Left renal pelvis (tissue), 4 donors: ENCODE data around the gene SRMS. TPM values are rescaled to one million over a fixed set of nuclear protein-coding genes. Genes with fewer than 3 reads are reported as not detected.

Experiments
- DNase-seq, 4 donors: peaks; one replicate each; pipeline ENCODE4 v3.0.0-alpha.2; 2013; ENCODE audit warnings: low read depth in 4 of 4, low spot score in 3 of 4
- polyA plus RNA-seq, 4 donors: library from polyadenylated mRNA; unstranded; fragments of 120-200 nt; gene quantifications; one replicate each; pipeline ENCODE4 v1.2.1, GENCODE V29; 2013; ENCODE audit not compliant: insufficient read length in 4 of 4

Gene SRMS
- polyA plus RNA-seq, 4 donors: 0.14 to 0.26 (median 0.17) TPM; not detected in 1

GRCh38 chr20:63495167-63495720 lies 52.3 kb downstream of the SRMS start:
- no peak for DNase-seq

GRCh38 chr20:63494420-63495166 lies 53.0 kb downstream of the SRMS start:
- no peak for DNase-seq

- no peak for DNase-seq
Observed at GRCh38 chr20:63494084-63494419, 53.5 kb downstream of the SRMS start.

- DNase-seq: no peak
Observed at GRCh38 chr20:63493563-63494020, 54.0 kb downstream of the SRMS start.

GRCh38 chr20:63492982-63493381 lies 54.6 kb downstream of the SRMS start:
- no peak for DNase-seq

- no peak for DNase-seq
Observed at GRCh38 chr20:63492518-63492917, 55.0 kb downstream of the SRMS start.

- no peak for DNase-seq
Observed at GRCh38 chr20:63491635-63492230, 55.8 kb downstream of the SRMS start.

GRCh38 chr20:63491078-63491477 lies 56.5 kb downstream of the SRMS start:
- no peak for DNase-seq

Other genes with a start within 250 kb of the SRMS start
- gene CHRNA4, start 186.4 kb downstream of the SRMS start, polyA plus RNA-seq: 10 to 100 TPM in 2 of 4 donors, 1 to 10 TPM in 2; 1.6 to 24.5 (median 7.5) TPM
- 1 to 10 TPM; 1.9 to 9.0 (median 6.4) TPM for gene KCNQ2, start 75.1 kb downstream of the SRMS start, polyA plus RNA-seq
- 1 to 10 TPM in 3 of 4 donors, under 1 TPM in 1; 0.97 to 2.5 (median 2.0) TPM for gene EEF1A2, start 48.7 kb downstream of the SRMS start, polyA plus RNA-seq
- gene PPDPF, start 27.0 kb downstream of the SRMS start, polyA plus RNA-seq: 100 to 1,000 TPM; 131 to 374 (median 203) TPM
- 1 to 10 TPM in 2 of 4 donors, under 1 TPM in 2; 0.33 to 1.7 (median 0.91) TPM for gene PTK6, start 10.4 kb downstream of the SRMS start, polyA plus RNA-seq
- gene FNDC11, start 6.4 kb upstream of the SRMS start, polyA plus RNA-seq: 1 to 10 TPM in 3 of 4 donors, under 1 TPM in 1; 0.31 to 1.8 (median 1.2) TPM
- gene HELZ2, start 26.5 kb upstream of the SRMS start, polyA plus RNA-seq: 10 to 100 TPM in 2 of 4 donors, 1 to 10 TPM in 2; 8.1 to 15.4 (median 10.2) TPM
- gene GMEB2, start 79.4 kb upstream of the SRMS start, polyA plus RNA-seq: 10 to 100 TPM in 1 of 4 donors, 1 to 10 TPM in 3; 8.9 to 13.8 (median 9.3) TPM
- gene STMN3, start 105.7 kb upstream of the SRMS start, polyA plus RNA-seq: 10 to 100 TPM; 25.5 to 61.2 (median 31.3) TPM
- 10 to 100 TPM; 16.3 to 21.0 (median 18.3) TPM for gene RTEL1, start 110.6 kb upstream of the SRMS start, polyA plus RNA-seq
- 1 to 10 TPM in 3 of 4 donors, under 1 TPM in 1; 0.67 to 2.6 (median 1.6) TPM for gene TNFRSF6B, start 148.9 kb upstream of the SRMS start, polyA plus RNA-seq
- 10 to 100 TPM; 28.0 to 38.1 (median 33.5) TPM for gene ARFRP1, start 160.2 kb upstream of the SRMS start, polyA plus RNA-seq
- gene ZGPAT, start 160.3 kb upstream of the SRMS start, polyA plus RNA-seq: 10 to 100 TPM; 15.1 to 26.0 (median 17.0) TPM
- 10 to 100 TPM in 1 of 4 donors, 1 to 10 TPM in 3; 4.0 to 14.9 (median 5.0) TPM for gene LIME1, start 188.9 kb upstream of the SRMS start, polyA plus RNA-seq
- gene SLC2A4RG, start 192.0 kb upstream of the SRMS start, polyA plus RNA-seq: 100 to 1,000 TPM in 1 of 4 donors, 10 to 100 TPM in 3; 65.3 to 134 (median 70.1) TPM